Keratinocyte (primary cell): Measurements from ENCODE around the gene ELF1. TPM values are rescaled to one million over a fixed set of nuclear protein-coding genes. Genes with fewer than 3 reads are reported as not detected.

ENCODE experiments used
- DNase-seq: peaks from one replicate; pipeline ENCODE4 v3.0.0-alpha.2; 2011; ENCODE audit warnings: low read depth, missing footprints, low spot score
- FAIRE-seq: peaks from 2 replicates; lab custom pipeline; 2011; peaks lifted over from hg19 to GRCh38; lab: Jason Lieb, UNC
- H2AFZ ChIP-seq: 2 replicates; pipeline ENCODE4 v1.6.0; 2012; ENCODE audit warnings: low read length, control low read depth, inconsistent platforms; ENCODE audit not compliant: control insufficient read depth
- H3K27ac ChIP-seq: 2 replicates; pipeline ENCODE4 v1.5.1; 2011; ENCODE audit warnings: low read length; ENCODE audit not compliant: control insufficient read depth, insufficient read depth
- H3K27me3 ChIP-seq: 3 replicates; pipeline ENCODE4 v1.6.0; 2011; ENCODE audit warnings: low read length; ENCODE audit not compliant: control insufficient read depth, insufficient read depth; ENCODE audit errors: extremely low read depth
- H3K36me3 ChIP-seq, 2 experiments: 2 replicates in 1 of 2; 3 replicates in 1 of 2; pipeline ENCODE4 v1.5.1; 2011; ENCODE audit warnings: low read length in 2 of 2, mild to moderate bottlenecking in 1 of 2; ENCODE audit not compliant: control insufficient read depth in 2 of 2, insufficient read depth in 2 of 2; ENCODE audit errors: extremely low read depth in 1 of 2
- H3K4me1 ChIP-seq: 3 replicates; pipeline ENCODE4 v1.5.1; 2011; ENCODE audit warnings: low read length; ENCODE audit not compliant: control insufficient read depth, insufficient read depth; ENCODE audit errors: extremely low read depth
- H3K4me2 ChIP-seq: 3 replicates; pipeline ENCODE4 v1.6.0; 2011; ENCODE audit warnings: low read depth, low read length; ENCODE audit not compliant: control insufficient read depth, insufficient read depth; ENCODE audit errors: extremely low read depth
- H3K4me3 ChIP-seq, 3 experiments: fragments of 200-600 bp in 1 of 3; sonication (generic) in 1 of 3; 2 replicates in 2 of 3; 3 replicates in 1 of 3; pipeline ENCODE4 v1.5.1; 2011 to 2016; ENCODE audit warnings: low read length in 3 of 3, mild to moderate bottlenecking in 3 of 3, control low read depth in 2 of 3, inconsistent platforms in 1 of 3, low read depth in 1 of 3, mixed read lengths in 1 of 3, mixed run types in 1 of 3, moderate library complexity in 1 of 3; ENCODE audit not compliant: control insufficient read depth in 2 of 3, insufficient read depth in 2 of 3; ENCODE audit errors: extremely low read depth in 1 of 3
- H3K79me2 ChIP-seq: 2 replicates; pipeline ENCODE4 v1.6.0; 2012; ENCODE audit warnings: low read length; ENCODE audit not compliant: control insufficient read depth, insufficient read depth
- H3K9ac ChIP-seq: 3 replicates; pipeline ENCODE4 v1.6.0; 2011; ENCODE audit warnings: low read length; ENCODE audit not compliant: control insufficient read depth, insufficient read depth; ENCODE audit errors: extremely low read depth
- H3K9me1 ChIP-seq: 3 replicates; pipeline ENCODE4 v1.6.0; 2011; ENCODE audit warnings: low read length; ENCODE audit not compliant: control insufficient read depth, insufficient read depth; ENCODE audit errors: extremely low read depth
- H3K9me3 ChIP-seq: 2 replicates; pipeline ENCODE4 v1.5.1; 2012; ENCODE audit warnings: low read depth, low read length; ENCODE audit not compliant: control insufficient read depth
- H4K20me1 ChIP-seq: 3 replicates; pipeline ENCODE4 v1.6.0; 2011; ENCODE audit warnings: low read length; ENCODE audit not compliant: control insufficient read depth, insufficient read depth; ENCODE audit errors: extremely low read depth
- CTCF ChIP-seq, 3 experiments: IDR thresholded peaks in 1 of 3; conservative IDR thresholded peaks in 1 of 3; optimal IDR thresholded peaks in 1 of 3; 2 replicates in 2 of 3; 3 replicates in 1 of 3; pipeline versions ENCODE3 to v1.5.1; 2011; ENCODE audit warnings: low read length in 3 of 3, mild to moderate bottlenecking in 3 of 3, moderate library complexity in 2 of 3, control low read depth in 1 of 3, inconsistent platforms in 1 of 3; ENCODE audit not compliant: insufficient read depth in 2 of 3; ENCODE audit errors: extremely low read depth in 1 of 3
- EZH2 ChIP-seq: IDR thresholded peaks from one replicate; pipeline ENCODE4 v1.6.1; 2012; ENCODE audit warnings: inconsistent platforms, mild to moderate bottlenecking, low read length, moderate library complexity
- dilution Hi-C: fragments of 300-500 bp; cut with MboI; formaldehyde crosslinking; loops from one replicate; pipeline ENCODE4 v1.7.0; 2020; ENCODE audit warnings: low sequenced_read_pairs; ENCODE audit not compliant: extremely low pct_ligation_motif_present
- polyA plus RNA-seq, 5 experiments: library from polyadenylated mRNA; depleted of rRNA in 3 of 5; stranded (reverse) in 3 of 5; stranded (forward) in 1 of 5; unstranded in 1 of 5; fragments of >200 nt; gene quantifications; 1 replicate in 1 of 5; 2 replicates in 3 of 5; 3 replicates in 1 of 5; pipeline versions ENCODE4 v1.2.1 to v1.2.3, GENCODE V29; 2011 to 2012; ENCODE audit warnings: missing spikeins in 2 of 5, low read depth in 1 of 5, low replicate concordance in 1 of 5

ELF1 gene
- polyA plus RNA-seq, 1 donor (not counting 4 experiments of a cell fraction or from before 2014, with no cell fraction given): 57.6 TPM

- Histone ChIP-seq H3K4me1 (peaks cover 17% of the 10 kb centered on the region), H3K79me2 (peaks cover 71% of the 10 kb centered on the region)
- dilution Hi-C loops: no loop called here
Observed at GRCh38 chr13:40961214-40961613, 57.9 kb downstream of the ELF1 start.

DNA sequence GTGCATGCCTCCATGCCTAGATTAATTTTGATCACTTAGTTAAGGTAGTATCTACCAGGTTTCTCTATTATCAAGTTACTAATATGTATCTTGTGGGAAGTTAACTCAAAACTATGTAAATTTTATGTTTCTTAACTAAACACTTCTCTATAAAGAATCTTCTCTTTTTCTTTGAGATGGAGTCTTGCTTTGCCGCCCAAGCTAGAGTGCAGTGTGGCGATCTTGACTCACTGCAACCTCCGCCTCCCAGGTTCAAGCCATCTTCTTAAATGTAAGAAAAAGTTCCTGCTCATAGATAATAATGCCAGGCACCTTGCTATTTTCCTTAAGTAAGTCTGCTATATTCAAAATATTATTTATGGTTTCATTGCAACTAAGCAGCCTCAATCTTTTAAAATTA is 58.4 kb downstream of the ELF1 start:
- no peak for TF ChIP-seq EZH2
- no peak for TF ChIP-seq CTCF (optimal IDR thresholded peaks at IDR 0.05 in 1 of 3, IDR thresholded peaks at IDR 0.05 in 1 of 3, conservative IDR thresholded peaks at IDR 0.05 in 1 of 3; ENCODE audit: extremely low read depth in 1 of 3, insufficient read depth in 2 of 3, low read length in 3 of 3)
- Histone ChIP-seq H3K79me2 (peaks cover 66% of the 10 kb centered on the region), H3K9me3 (no peaks in the 10 kb centered on the region), H2AFZ (no peak overlapping the region), H3K9ac (no peak overlapping the region), H4K20me1 (no peaks in the 10 kb centered on the region), H3K4me2 (no peak overlapping the region), H3K27ac (no peak overlapping the region), H3K9me1 (no peaks in the 10 kb centered on the region), H3K4me1 (peaks cover 17% of the 10 kb centered on the region), H3K4me3 (no peak overlapping the region), H3K27me3 (no peaks in the 10 kb centered on the region), H3K36me3 (peaks cover 4 to 7% of the 10 kb centered on the region in 2 experiments)
- DNase-seq (no peak), FAIRE-seq (no peak)
- dilution Hi-C loops: no loop called here

More at GRCh38 chr13:40961214-40961613, 57.9 kb downstream of the ELF1 start:
- no peaks in the 10 kb centered on the region for H4K20me1 ChIP-seq
- FAIRE-seq (no peak), DNase-seq (no peak)
- peaks cover 4 to 7% of the 10 kb centered on the region in 2 experiments for H3K36me3 ChIP-seq
- H3K4me3 ChIP-seq: no peak overlapping the region
- no peak overlapping the region for H2AFZ ChIP-seq
- no peak overlapping the region for H3K9ac ChIP-seq
- H3K9me1 ChIP-seq: no peaks in the 10 kb centered on the region
- no peak overlapping the region for H3K4me2 ChIP-seq
- no peaks in the 10 kb centered on the region for H3K27me3 ChIP-seq
- no peaks in the 10 kb centered on the region for H3K9me3 ChIP-seq
- no peak overlapping the region for H3K27ac ChIP-seq
- TF ChIP-seq EZH2: no peak
- TF ChIP-seq CTCF (optimal IDR thresholded peaks at IDR 0.05 in 1 of 3, IDR thresholded peaks at IDR 0.05 in 1 of 3, conservative IDR thresholded peaks at IDR 0.05 in 1 of 3; ENCODE audit: extremely low read depth in 1 of 3, insufficient read depth in 2 of 3, low read length in 3 of 3): no peak
